ENCODE results near the gene OLIG1. TPM values are rescaled to one million over a fixed set of nuclear protein-coding genes. Genes with fewer than 3 reads are reported as not detected.

The OLIG1 gene
- total and polyA plus RNA-seq, 2 of the 8 experiments (the other 6 are each of a cell fraction or from before 2014, with no cell fraction given): 0.65 to 1.2 TPM

DNA sequence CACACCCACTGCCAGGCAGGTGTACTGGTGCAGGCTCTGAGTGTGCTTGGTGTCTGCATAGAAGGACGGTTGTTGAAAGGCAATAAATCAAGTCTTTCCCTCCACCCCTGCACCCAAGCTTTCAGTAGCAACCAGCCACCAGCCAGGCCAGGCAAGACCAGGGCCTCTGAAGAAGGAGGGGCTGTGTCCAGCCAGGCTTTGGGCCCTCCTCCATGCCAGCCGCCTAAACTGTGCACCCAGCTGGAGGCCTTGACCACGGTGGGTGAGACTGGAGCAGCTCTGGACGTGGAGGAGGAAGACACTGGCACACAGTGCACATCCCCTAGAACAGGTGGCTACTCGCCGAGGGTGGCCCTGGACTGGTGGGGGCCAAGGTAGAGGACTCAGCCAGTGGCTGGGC, 39.3 kb upstream of the OLIG1 start:
- CTCF ChIA-PET (ENCODE audit: partially characterized antibody): interaction anchor here (0.8 to 2.9 kb wide), 6 partner anchors 11 to 97 kb away, joined by 3 to 7 read pairs (median 4); no protein-coding TSS in a partner anchor
- no peak for TF ChIP-seq TBP (IDR thresholded peaks at IDR 0.05; ENCODE audit: low read depth, low read length)
- TF ChIP-seq EGR1 (IDR thresholded peaks at IDR 0.05; ENCODE audit: borderline replicate concordance, low read depth, low read length): no peak
- TF ChIP-seq RBBP5 (IDR thresholded peaks at IDR 0.05; ENCODE audit: borderline replicate concordance, low read depth, low read length): no peak
- TF ChIP-seq CTBP2 (IDR thresholded peaks at IDR 0.05; ENCODE audit: borderline replicate concordance, insufficient read depth, insufficient read length, low read length): no peak
- no peak for TF ChIP-seq TAF7 (optimal IDR thresholded peaks at IDR 0.05; ENCODE audit: borderline replicate concordance, low read depth, low read length)
- no peak for TF ChIP-seq RFX5 (IDR thresholded peaks at IDR 0.05; ENCODE audit: borderline replicate concordance, low read depth, low read length)

More for the DNA sequence above, 39.3 kb upstream of the OLIG1 start:
- Histone ChIP-seq H3K9ac (replicated peaks in 1 of 4; ENCODE audit: extremely low read depth in 1 of 4, low read depth in 3 of 4, low read length in 3 of 4) (no peak overlapping the region), H2BK5ac (ENCODE audit: low read depth, low read length) (no peak overlapping the region), H3K23ac (ENCODE audit: insufficient read length) (no peak overlapping the region), H2BK12ac (ENCODE audit: low read depth, low read length) (no peak overlapping the region; the same call in 1 of the 2 replicates), H3K27ac (ENCODE audit: low read depth, low read length) (no peak overlapping the region), H3K9me3 (ENCODE audit: insufficient read depth in 2 of 2, low read depth in 1 of 2, low read length in 1 of 2) (no peaks in the 10 kb centered on the region), H2BK15ac (ENCODE audit: low read length) (0 out of 2 replicates have a peak overlapping the region, but pooled peaks have one; percentile 65), H3K4me2 (ENCODE audit: insufficient read depth in 1 of 2, low read depth in 2 of 2, low read length in 2 of 2) (no peak overlapping the region; a peak in 1 of 4 replicates), H3K79me1 (ENCODE audit: low read depth, low read length) (no peaks in the 10 kb centered on the region), H3K4ac (replicated peaks; ENCODE audit: insufficient read length, low read depth, low read length) (no peak overlapping the region), H4K8ac (ENCODE audit: extremely low read depth, insufficient read depth, low read length) (no peak overlapping the region), H3K23me2 (ENCODE audit: low read depth, low read length) (peaks cover 3% of the 10 kb centered on the region; the same call in 1 of the 2 replicates), H4K20me1 (replicated peaks in 1 of 2; ENCODE audit: control insufficient read depth in 1 of 2, insufficient read depth in 2 of 2, low read length in 2 of 2) (peaks cover 14 to 23% of the 10 kb centered on the region in 2 experiments), H3K56ac (replicated peaks; ENCODE audit: insufficient read length, low read depth, low read length) (no peak overlapping the region), H2AFZ (ENCODE audit: low read length) (no peak overlapping the region), H3K4me3 (ENCODE audit: extremely low read depth in 1 of 4, insufficient read depth in 2 of 4, low read depth in 3 of 4, low read length in 4 of 4) (no peak overlapping the region), H3K79me2 (ENCODE audit: control insufficient read depth in 1 of 2, insufficient read depth in 2 of 2, low read length in 2 of 2) (no peaks in the 10 kb centered on the region), H3K36me3 (ENCODE audit: control insufficient read depth in 2 of 4, insufficient read depth in 4 of 4, low read length in 3 of 4) (peaks cover 0 to 5% (median 0%) of the 10 kb centered on the region in 4 experiments; a peak in 1 of 8 replicates), H2BK120ac (replicated peaks; ENCODE audit: low read depth, low read length) (no peak overlapping the region), H3K18ac (ENCODE audit: extremely low read depth, low read length) (no peak overlapping the region), H3K4me1 (replicated peaks in 1 of 4; ENCODE audit: control insufficient read depth in 3 of 4, insufficient read depth in 4 of 4, low read length in 3 of 4) (peaks cover 3 to 46% (median 31%) of the 10 kb centered on the region in 4 experiments), H2AK5ac (ENCODE audit: low read depth, low read length) (no peak overlapping the region), H2BK20ac (ENCODE audit: low read length) (no peak overlapping the region), H3K14ac (ENCODE audit: insufficient read length) (no peak overlapping the region), H3K27me3 (replicated peaks in 1 of 4; ENCODE audit: control insufficient read depth in 3 of 4, extremely low read depth in 1 of 4, insufficient read depth in 3 of 4, low read length in 3 of 4) (peaks cover 97 to 100% (median 100%) of the 10 kb centered on the region in 4 experiments), H4K5ac (ENCODE audit: insufficient read length, low read depth, low read length) (no peak overlapping the region), H4K91ac (replicated peaks; ENCODE audit: insufficient read length, low read length) (no peak overlapping the region)
- DNase-seq (ENCODE audit: low read depth in 1 of 2, low spot score in 2 of 2): no peak
- POLR2A ChIA-PET (ENCODE audit: partially characterized antibody): interaction anchor here (2.2 kb wide), 1 partner anchor 10 kb away, joined by 7 read pairs; no protein-coding TSS in a partner anchor
- FAIRE-seq: no peak
- 46% methylated on average over 6 of the region's 6 CpGs; no CpG with 5 or more reads in 1 of the 2 experiments for WGBS, 2 experiments (ENCODE audit: extremely low coverage in 1 of 2, insufficient coverage in 1 of 2, insufficient read length in 1 of 2, insufficient replicate concordance in 2 of 2, low coverage in 1 of 2, low lambda C conversion rate in 2 of 2, missing lambda C conversion rate in 1 of 2)

All from H1 (cell line).